IMR-90 (cell line): ENCODE measurements around the gene ZNF74.
"Not testable (repeated sequence)": the region's sequence is repeated elsewhere in the genome, so short reads cannot be mapped to it uniquely, and the experiment has no call there.

Source experiments
- CTCF ChIP-seq: conservative IDR thresholded peaks from 2 replicates; pipeline ENCODE4 v1.5.1; 2012; ENCODE audit warnings: mild to moderate bottlenecking, low read depth, low read length, improper control_type of control experiment
- POLR2A ChIP-seq: IDR thresholded peaks from 2 replicates; pipeline ENCODE4 v1.6.1; 2012; ENCODE audit warnings: mild to moderate bottlenecking, low read depth, low read length
- RAD21 ChIP-seq: IDR thresholded peaks from 2 replicates; pipeline ENCODE4 v1.6.1; 2012; ENCODE audit warnings: low read length, improper control_type of control experiment

- TF ChIP-seq CTCF, POLR2A, RAD21: not testable (repeated sequence)
Observed at GRCh38 chr22:20361752-20362229, 32.2 kb upstream of the ZNF74 start.
